ENCODE results near the gene SMIM26.
A peak's percentile ranks its signal among the peaks of the same experiment; 100 is the strongest.

Gene SMIM26

GRCh38 chr20:18587665-18588573 lies 20.7 kb downstream of the SMIM26 start, which contains the start of gene DTD1:
Gene DTD1, plus strand, starts transcription at chr20:18588054. Its CDS starts 19 bp downstream, at chr20:18588073.
- DNase-seq: peak; percentile 61 to 97

GRCh38 chr20:18588574-18588933 lies 21.3 kb downstream of the SMIM26 start:
- DNase-seq: peak in 1 of 2 experiments; percentile 68

- peak; percentile 8 to 14 for DNase-seq
Observed at GRCh38 chr20:18589941-18590674, 22.9 kb downstream of the SMIM26 start.

GRCh38 chr20:18596270-18596669 lies 29.0 kb downstream of the SMIM26 start:
- DNase-seq: no peak

GRCh38 chr20:18609741-18610140 lies 42.5 kb downstream of the SMIM26 start:
- no peak for DNase-seq

- DNase-seq: no peak
Observed at GRCh38 chr20:18611492-18611891, 44.3 kb downstream of the SMIM26 start.

- no peak for DNase-seq
Observed at GRCh38 chr20:18613553-18613952, 46.3 kb downstream of the SMIM26 start.

DNA sequence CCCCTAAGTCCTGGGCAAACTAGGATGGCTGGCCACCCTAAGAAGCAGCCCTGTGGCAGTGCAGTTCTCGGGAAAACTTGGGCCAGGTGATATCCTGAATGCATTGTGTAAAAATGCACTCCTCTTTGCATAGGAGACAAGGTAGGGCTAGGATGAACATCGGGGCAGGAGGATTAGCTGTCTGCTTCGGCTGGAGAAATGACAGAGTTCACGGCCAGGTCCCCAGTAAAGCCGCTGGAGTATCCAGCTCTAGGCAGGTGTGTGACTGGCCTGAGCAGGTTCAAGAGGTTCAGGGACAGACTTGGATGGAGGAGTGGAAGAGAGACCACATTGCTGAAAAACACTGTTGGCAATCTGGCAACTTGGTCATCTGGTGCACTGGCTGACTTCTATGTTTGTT lies 47.0 kb downstream of the SMIM26 start:
- no peak for DNase-seq

DNA sequence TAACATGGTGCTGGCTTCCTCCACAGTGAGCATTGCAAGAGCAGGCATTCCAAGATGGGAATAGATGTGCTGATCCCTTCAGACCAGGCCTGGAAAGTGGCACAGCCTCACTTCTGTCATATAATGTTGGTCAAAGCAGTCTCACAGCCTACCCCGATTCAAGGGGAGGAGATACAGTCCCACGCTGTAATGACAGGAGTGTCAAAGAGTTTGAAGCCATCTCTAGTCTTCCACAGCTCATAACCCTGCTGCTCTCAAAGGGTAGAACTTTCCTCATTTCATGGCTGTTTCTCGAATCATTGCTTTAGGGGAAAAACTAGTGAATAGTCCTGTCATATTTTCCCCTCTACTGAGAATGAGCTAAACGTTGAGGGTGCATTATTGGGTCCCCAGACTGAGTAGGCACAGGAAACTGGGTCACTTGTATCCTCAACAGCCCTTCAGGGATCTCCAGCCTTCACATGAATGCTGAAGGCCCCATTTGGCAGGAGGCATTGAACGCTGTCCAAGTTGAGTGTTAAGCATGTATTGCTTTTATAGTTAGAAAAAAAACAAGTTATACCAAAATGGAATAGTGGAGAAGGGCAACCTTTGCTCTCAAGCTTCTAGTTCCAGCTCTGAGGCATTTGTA lies 47.9 kb downstream of the SMIM26 start:
- DNase-seq: no peak

Data from NCI-H526 (cell line).